ENCODE measurements around the gene PTAFR. TPM values are rescaled to one million over a fixed set of nuclear protein-coding genes. Genes with fewer than 3 reads are reported as not detected.

The PTAFR gene
- total and polyA plus RNA-seq, 2 of the 8 experiments (the other 6 are each of a cell fraction or from before 2014, with no cell fraction given): 1.2 to 4.9 TPM

DNA sequence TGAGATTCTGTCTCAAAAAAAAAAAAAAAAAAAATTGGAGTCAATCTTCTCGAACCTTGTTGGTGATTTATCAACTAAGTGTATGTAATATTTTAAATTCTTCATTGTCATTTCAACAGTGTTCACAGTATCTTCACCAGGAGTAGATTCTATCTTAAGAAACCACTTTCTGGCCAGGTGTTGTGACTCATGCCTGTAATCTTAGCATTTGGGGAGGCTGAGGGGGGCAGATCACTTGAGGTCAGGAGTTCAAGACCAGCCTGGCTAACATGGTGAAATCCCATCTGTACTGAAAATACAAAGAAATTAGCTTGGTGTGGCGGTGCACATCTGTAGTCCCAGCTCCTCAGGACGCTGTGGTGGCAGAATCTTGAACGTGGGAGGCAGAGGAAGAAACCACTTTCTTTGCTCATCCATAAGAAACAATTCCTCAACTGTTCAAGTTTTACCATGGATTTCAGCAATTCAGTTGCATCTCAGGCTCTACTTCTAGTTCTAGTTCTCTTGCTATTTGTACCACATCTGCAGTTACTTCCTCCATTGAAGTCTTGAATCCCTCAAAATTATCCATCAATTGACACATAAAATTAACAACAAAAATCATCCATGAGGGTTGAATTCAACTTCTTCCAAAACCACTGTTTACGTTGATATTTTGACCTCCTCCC, 57.7 kb downstream of the PTAFR start:
- 95% methylated on average over 5 of the region's 5 CpGs; no CpG with 5 or more reads in 1 of the 2 experiments for WGBS, 2 experiments (ENCODE audit: extremely low coverage in 1 of 2, insufficient coverage in 1 of 2, insufficient read length in 1 of 2, insufficient replicate concordance in 2 of 2, low coverage in 1 of 2, low lambda C conversion rate in 2 of 2, missing lambda C conversion rate in 1 of 2)
- TF ChIP-seq SP2 (IDR thresholded peaks at IDR 0.05; ENCODE audit: low read length): no peak
- TF ChIP-seq, protein P1, sequence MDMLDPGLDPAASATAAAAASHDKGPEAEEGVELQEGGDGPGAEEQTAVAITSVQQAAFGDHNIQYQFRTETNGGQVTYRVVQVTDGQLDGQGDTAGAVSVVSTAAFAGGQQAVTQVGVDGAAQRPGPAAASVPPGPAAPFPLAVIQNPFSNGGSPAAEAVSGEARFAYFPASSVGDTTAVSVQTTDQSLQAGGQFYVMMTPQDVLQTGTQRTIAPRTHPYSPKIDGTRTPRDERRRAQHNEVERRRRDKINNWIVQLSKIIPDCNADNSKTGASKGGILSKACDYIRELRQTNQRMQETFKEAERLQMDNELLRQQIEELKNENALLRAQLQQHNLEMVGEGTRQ (IDR thresholded peaks at IDR 0.05; ENCODE audit: low read length): no peak
- TF ChIP-seq SP4 (IDR thresholded peaks at IDR 0.05; ENCODE audit: low read length): no peak
- TF ChIP-seq, protein P2, sequence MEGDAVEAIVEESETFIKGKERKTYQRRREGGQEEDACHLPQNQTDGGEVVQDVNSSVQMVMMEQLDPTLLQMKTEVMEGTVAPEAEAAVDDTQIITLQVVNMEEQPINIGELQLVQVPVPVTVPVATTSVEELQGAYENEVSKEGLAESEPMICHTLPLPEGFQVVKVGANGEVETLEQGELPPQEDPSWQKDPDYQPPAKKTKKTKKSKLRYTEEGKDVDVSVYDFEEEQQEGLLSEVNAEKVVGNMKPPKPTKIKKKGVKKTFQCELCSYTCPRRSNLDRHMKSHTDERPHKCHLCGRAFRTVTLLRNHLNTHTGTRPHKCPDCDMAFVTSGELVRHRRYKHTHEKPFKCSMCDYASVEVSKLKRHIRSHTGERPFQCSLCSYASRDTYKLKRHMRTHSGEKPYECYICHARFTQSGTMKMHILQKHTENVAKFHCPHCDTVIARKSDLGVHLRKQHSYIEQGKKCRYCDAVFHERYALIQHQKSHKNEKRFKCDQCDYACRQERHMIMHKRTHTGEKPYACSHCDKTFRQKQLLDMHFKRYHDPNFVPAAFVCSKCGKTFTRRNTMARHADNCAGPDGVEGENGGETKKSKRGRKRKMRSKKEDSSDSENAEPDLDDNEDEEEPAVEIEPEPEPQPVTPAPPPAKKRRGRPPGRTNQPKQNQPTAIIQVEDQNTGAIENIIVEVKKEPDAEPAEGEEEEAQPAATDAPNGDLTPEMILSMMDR (IDR thresholded peaks at IDR 0.05; ENCODE audit: control extremely low read depth in 1 of 3, insufficient read depth in 1 of 3, low read depth in 1 of 3, low read length in 3 of 3): no peak
- TF ChIP-seq CHD2 (IDR thresholded peaks at IDR 0.05; ENCODE audit: low read length): no peak
- no peak for TF ChIP-seq SUZ12 (IDR thresholded peaks at IDR 0.05; ENCODE audit: low read length)
- no peak for TF ChIP-seq EGR1 (IDR thresholded peaks at IDR 0.05; ENCODE audit: borderline replicate concordance, low read depth, low read length)
- TF ChIP-seq CEBPB (IDR thresholded peaks at IDR 0.05; ENCODE audit: low read depth, low read length): no peak
- no peak for TF ChIP-seq KDM5A (IDR thresholded peaks at IDR 0.05; ENCODE audit: low read length)
- TF ChIP-seq, protein P3, sequence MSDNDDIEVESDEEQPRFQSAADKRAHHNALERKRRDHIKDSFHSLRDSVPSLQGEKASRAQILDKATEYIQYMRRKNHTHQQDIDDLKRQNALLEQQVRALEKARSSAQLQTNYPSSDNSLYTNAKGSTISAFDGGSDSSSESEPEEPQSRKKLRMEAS (IDR thresholded peaks at IDR 0.05): no peak

More for the DNA sequence above, 57.7 kb downstream of the PTAFR start:
- FAIRE-seq (no peak), DNase-seq (ENCODE audit: low read depth in 1 of 2, low spot score in 2 of 2) (no peak)
- CTCF ChIA-PET (ENCODE audit: partially characterized antibody): interaction anchor here (0.7 to 5.0 kb wide), 4 partner anchors 9 to 150 kb away, joined by 3 to 13 read pairs (median 6); no protein-coding TSS in a partner anchor
- Histone ChIP-seq H2BK120ac (replicated peaks; ENCODE audit: low read depth, low read length) (no peak overlapping the region), H2AK5ac (ENCODE audit: low read depth, low read length) (no peak overlapping the region), H2BK20ac (ENCODE audit: low read length) (no peak overlapping the region), H3K4me1 (replicated peaks in 1 of 4; ENCODE audit: control insufficient read depth in 3 of 4, insufficient read depth in 4 of 4, low read length in 3 of 4) (no peaks in the 10 kb centered on the region), H3K9ac (replicated peaks in 1 of 4; ENCODE audit: extremely low read depth in 1 of 4, low read depth in 3 of 4, low read length in 3 of 4) (no peak overlapping the region), H3K79me2 (ENCODE audit: control insufficient read depth in 1 of 2, insufficient read depth in 2 of 2, low read length in 2 of 2) (no peaks in the 10 kb centered on the region), H3K27me3 (replicated peaks in 1 of 4; ENCODE audit: control insufficient read depth in 3 of 4, extremely low read depth in 1 of 4, insufficient read depth in 3 of 4, low read length in 3 of 4) (no peaks in the 10 kb centered on the region), H3K4me3 (ENCODE audit: extremely low read depth in 1 of 4, insufficient read depth in 2 of 4, low read depth in 3 of 4, low read length in 4 of 4) (no peak overlapping the region), H2BK15ac (ENCODE audit: low read length) (no peak overlapping the region), H4K20me1 (replicated peaks in 1 of 2; ENCODE audit: control insufficient read depth in 1 of 2, insufficient read depth in 2 of 2, low read length in 2 of 2) (no peaks in the 10 kb centered on the region), H3K18ac (ENCODE audit: extremely low read depth, low read length) (no peak overlapping the region), H3K79me1 (ENCODE audit: low read depth, low read length) (no peaks in the 10 kb centered on the region), H4K8ac (ENCODE audit: extremely low read depth, insufficient read depth, low read length) (no peak overlapping the region), H4K5ac (ENCODE audit: insufficient read length, low read depth, low read length) (no peak overlapping the region), H3K27ac (ENCODE audit: low read depth, low read length) (no peak overlapping the region), H2BK5ac (ENCODE audit: low read depth, low read length) (no peak overlapping the region), H3K4ac (replicated peaks; ENCODE audit: insufficient read length, low read depth, low read length) (no peak overlapping the region), H3K9me3 (ENCODE audit: insufficient read depth in 2 of 2, low read depth in 1 of 2, low read length in 1 of 2) (no peaks in the 10 kb centered on the region), H3K56ac (replicated peaks; ENCODE audit: insufficient read length, low read depth, low read length) (no peak overlapping the region), H3K23me2 (ENCODE audit: low read depth, low read length) (no peaks in the 10 kb centered on the region), H3K36me3 (ENCODE audit: control insufficient read depth in 2 of 4, insufficient read depth in 4 of 4, low read length in 3 of 4) (no peaks in the 10 kb centered on the region), H3K4me2 (ENCODE audit: insufficient read depth in 1 of 2, low read depth in 2 of 2, low read length in 2 of 2) (no peak overlapping the region), H2AFZ (ENCODE audit: low read length) (no peak overlapping the region), H2BK12ac (ENCODE audit: low read depth, low read length) (no peak overlapping the region), H3K14ac (ENCODE audit: insufficient read length) (no peak overlapping the region), H4K91ac (replicated peaks; ENCODE audit: insufficient read length, low read length) (no peak overlapping the region), H3K23ac (ENCODE audit: insufficient read length) (no peak overlapping the region)
- POLR2A ChIA-PET (ENCODE audit: partially characterized antibody): no interaction called here
